Measurements from ENCODE around the gene SLC17A9.
A peak's percentile ranks its signal among the peaks of the same experiment; 100 is the strongest.

SLC17A9 gene

GRCh38 chr20:62968378-62969178 lies 16.1 kb downstream of the SLC17A9 start:
- DNase-seq (ENCODE audit: low read depth in 2 of 2): no peak

GRCh38 chr20:62969179-62969760 lies 16.8 kb downstream of the SLC17A9 start:
- no peak for DNase-seq (ENCODE audit: low read depth in 2 of 2)

DNA sequence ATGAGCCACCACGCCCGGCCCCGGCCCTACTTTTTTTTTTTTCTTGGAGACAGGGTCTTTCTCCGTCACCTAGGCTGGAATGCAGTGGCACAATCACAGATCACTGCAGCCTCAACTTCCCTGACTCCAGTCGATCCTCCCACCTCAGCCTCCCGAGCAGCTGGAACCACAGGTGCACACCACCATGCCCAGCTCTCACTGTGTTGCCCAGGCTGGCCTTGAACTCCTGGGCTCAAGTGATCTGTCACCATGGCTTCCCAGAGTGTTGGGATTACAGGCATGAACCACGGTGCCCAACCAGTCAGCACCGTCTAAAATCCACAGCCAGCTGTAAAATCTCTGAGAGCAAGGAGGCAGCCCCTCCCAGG lies 17.4 kb downstream of the SLC17A9 start:
- no peak for DNase-seq (ENCODE audit: low read depth in 2 of 2)

GRCh38 chr20:62970307-62971210 lies 18.1 kb downstream of the SLC17A9 start:
- no peak for DNase-seq (ENCODE audit: low read depth in 2 of 2)

DNA sequence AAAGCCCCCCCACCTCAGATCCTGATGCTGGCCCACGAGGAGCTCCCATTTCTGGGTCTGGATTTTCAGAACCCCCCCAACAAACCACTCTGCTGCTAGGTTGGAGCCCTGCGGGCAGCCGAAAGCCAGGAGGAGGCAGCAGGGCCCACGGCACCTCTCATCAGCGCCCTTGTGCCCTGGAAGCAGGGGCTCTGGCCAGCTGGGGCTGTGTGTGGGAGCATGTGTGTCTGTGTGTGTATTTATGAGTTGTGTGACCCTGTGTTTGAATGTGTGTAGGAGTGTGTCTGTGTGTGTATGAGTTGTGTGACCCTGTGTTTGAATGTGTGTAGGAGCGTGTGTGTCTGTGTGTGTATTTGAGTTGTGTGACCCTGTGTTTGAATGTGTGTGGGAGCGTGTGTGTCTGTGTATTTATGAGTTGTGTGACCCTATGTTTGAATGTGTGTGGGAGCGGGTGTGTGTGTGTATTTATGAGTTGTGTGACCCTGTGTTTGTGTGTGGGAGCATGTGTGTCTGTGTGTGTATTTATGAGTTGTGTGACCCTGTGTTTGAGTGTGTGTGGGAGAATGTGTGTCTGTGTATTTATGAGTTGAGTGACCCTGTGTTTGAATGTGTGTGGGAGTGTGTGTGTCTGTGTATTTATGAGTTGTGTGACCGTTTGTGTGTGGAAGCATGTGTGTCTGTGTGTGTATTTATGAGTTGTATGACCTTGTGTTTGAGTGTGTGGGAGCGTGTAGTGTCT lies 18.9 kb downstream of the SLC17A9 start:
- DNase-seq (ENCODE audit: low read depth in 2 of 2): no peak

DNA sequence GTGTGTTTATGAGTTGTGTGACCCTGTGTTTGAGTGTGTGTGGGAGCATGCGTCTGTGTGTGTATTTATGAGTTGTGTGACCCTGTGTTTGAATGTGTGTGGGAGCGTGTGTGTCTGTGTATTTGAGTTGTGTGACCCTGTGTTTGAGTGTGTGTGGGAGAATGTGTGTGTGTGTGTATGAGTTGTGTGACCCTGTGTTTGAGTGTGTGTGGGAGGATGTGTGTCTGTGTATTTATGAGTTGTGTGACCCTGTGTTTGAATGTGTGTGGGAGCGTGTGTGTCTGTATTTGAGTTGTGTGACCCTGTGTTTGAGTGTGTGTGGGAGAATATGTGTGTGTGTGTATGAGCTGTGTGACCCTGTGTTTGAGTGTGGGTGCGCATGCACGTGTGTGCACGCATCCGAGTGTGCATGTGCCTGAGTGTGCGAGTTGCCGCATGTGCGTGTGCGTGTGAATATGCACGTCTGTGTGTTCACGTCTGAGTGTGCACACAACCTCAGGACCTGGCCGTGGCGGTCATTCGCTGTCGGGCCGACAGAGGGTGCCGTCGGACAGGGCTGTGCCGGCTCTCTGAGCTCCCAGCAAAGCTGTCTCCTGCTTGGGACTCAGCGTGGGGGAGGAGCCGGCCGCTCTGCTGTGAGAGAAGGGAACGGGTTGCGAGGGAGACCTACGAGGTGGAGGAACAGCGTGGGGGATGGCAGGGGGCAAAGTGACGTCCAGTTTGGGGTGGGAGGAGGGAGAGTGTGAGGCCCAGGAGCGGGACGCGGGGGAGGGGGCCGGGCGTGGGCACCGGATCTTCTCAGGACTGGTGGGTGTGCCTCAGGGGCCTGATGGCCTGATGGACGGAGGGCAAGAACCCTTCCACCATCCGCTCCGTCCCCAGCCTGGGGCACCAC lies 19.7 kb downstream of the SLC17A9 start:
- peak; percentile 58 to 65 for DNase-seq (ENCODE audit: low read depth in 2 of 2)

- DNase-seq (ENCODE audit: low read depth in 2 of 2): no peak
These were observed 20.6 kb downstream of the SLC17A9 start for GRCh38 chr20:62972845-62973745.

GRCh38 chr20:62975251-62975760 lies 22.8 kb downstream of the SLC17A9 start:
- no peak for DNase-seq (ENCODE audit: low read depth in 2 of 2)

DNA sequence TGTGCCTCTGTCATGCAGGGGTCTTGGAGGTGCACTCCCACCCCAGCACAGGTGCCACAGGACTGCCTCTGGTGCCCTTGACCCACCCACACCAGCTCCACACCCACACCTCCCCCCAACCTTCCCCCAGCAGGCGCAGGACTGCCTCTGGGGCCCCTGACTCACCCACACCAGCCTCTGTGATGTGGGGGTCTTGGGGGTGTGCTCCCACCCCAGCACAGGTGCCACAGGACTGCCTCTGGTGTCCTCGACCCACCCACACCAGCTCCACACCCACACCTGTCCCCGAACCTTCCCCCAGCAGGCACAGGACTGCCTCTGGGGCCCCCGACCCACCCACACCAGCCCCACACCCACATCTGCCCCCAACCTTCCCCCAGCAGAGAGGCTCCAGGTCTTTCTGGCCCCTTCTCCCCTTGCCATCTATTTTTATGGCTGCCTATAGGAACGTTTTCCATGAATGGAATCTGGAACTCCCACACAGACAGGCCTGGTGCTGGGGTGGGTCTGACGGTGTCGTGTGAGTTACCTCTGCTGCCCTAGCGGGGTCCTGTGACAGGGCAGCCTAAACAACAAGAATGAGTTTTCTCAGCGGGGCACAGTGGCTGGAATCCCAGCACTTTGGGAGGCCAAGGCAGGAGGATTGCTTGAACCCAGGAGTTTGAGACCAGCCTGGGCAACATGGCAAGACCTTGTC lies 23.5 kb downstream of the SLC17A9 start:
- no peak for DNase-seq (ENCODE audit: low read depth in 2 of 2)

GRCh38 chr20:62976886-62977285 lies 24.4 kb downstream of the SLC17A9 start:
- no peak for DNase-seq (ENCODE audit: low read depth in 2 of 2)

- DNase-seq (ENCODE audit: low read depth in 2 of 2): peak; percentile 53 to 74
These were observed 25.4 kb downstream of the SLC17A9 start for GRCh38 chr20:62977613-62978560.

GRCh38 chr20:62978561-62978943 lies 26.0 kb downstream of the SLC17A9 start:
- DNase-seq (ENCODE audit: low read depth in 2 of 2): no peak

- no peak for DNase-seq (ENCODE audit: low read depth in 2 of 2)
These were observed 26.8 kb downstream of the SLC17A9 start for GRCh38 chr20:62979310-62979709.

- no peak for DNase-seq (ENCODE audit: low read depth in 2 of 2)
These were observed 27.4 kb downstream of the SLC17A9 start for GRCh38 chr20:62979876-62980373.

DNA sequence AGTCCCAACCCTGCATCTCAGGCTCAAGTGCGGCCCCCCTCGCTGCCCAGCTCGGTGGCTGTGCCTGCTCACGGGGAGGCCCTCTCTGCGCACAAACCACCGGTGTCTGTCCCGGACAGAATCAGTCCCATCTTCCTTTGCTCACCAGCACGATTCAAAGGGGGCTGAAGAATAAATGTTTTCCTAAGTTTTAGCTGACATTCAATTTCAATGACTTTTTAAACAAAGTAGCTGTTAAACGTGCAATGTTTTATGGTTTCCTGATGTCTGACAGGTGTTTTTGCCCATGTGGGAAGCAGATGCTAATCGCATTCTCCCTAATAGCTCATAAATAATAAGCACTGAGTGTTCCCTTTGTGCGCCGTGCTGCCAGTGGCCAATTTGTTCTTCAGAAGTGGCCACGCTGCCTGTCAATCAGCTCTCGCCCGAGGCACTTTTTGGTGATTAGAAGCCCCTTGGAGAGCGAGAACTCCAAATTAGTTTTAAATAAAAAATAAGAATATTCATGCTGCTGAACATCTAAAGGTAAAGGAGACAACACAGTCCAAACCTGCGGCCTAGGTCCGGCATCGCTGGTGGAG lies 28.0 kb downstream of the SLC17A9 start:
- no peak for DNase-seq (ENCODE audit: low read depth in 2 of 2)

GRCh38 chr20:62980970-62981369 lies 28.5 kb downstream of the SLC17A9 start:
- DNase-seq (ENCODE audit: low read depth in 2 of 2): no peak
